Measurements from ENCODE around the gene SH3D19.

Gene SH3D19

DNA sequence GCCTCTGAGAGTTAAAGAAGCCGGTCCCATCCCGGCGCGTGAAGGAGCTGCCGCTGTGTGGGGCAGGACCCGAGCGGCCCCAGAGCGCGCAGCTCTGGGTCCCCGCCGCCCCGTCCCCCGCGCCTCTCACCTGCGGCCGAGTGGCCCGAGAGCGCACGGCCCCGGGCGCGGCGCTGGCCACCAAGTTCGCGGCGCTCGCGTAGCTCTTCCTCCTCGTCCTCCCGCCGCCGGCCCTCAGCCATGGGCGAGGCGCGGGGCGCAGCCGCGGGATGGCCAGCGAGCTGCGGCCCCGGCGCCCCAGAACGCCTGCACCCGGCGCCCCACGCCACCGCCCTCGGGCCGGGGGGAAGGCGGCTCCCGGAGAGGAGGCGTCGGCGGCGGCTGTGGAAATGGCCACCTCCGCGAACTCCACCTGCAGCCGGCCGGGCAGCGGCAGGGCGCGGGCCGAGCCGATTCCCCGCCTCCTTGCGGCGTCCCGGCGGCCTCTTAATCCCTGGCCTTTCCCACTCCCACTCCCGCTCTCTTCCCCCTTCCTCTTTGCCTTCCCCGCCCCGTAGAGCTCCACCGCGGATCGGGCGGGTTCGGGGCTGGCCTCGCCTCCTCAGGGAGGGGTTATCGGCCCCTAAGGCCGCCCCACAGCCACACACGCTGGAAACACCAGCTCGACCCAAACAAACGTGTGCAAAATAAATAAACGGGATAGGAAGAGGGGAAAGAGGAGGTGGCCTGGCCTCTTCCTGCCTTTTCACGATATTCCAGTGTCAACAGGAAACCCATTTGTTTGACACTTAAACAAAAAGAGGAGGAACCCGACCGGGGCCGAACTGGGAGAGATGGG, at the start of gene SH3D19:
SH3D19 (minus strand) TSS at position 495 of the 838 bp plus-strand sequence; CDS start at position 242, 253 bp downstream.
- no peak for TF ChIP-seq CTCF (IDR thresholded peaks at IDR 0.05; ENCODE audit: control insufficient read depth, insufficient read depth, low read depth, low read length, missing control alignments)
- no peak for DNase-seq (ENCODE audit: low read depth)
- peak within 1 kb of the TSS; percentile 93 for H3K4me3 ChIP-seq (ENCODE audit: control insufficient read depth, low read depth, low read length)

GRCh38 chr4:151362404-151363164, 37.2 kb upstream of the SH3D19 start:
- peak; percentile 40 for DNase-seq (ENCODE audit: low read depth)
- TF ChIP-seq CTCF (IDR thresholded peaks at IDR 0.05; ENCODE audit: control insufficient read depth, insufficient read depth, low read depth, low read length, missing control alignments): peak; percentile 99
- no peak overlapping the region for H3K4me3 ChIP-seq (ENCODE audit: control insufficient read depth, low read depth, low read length)

DNA sequence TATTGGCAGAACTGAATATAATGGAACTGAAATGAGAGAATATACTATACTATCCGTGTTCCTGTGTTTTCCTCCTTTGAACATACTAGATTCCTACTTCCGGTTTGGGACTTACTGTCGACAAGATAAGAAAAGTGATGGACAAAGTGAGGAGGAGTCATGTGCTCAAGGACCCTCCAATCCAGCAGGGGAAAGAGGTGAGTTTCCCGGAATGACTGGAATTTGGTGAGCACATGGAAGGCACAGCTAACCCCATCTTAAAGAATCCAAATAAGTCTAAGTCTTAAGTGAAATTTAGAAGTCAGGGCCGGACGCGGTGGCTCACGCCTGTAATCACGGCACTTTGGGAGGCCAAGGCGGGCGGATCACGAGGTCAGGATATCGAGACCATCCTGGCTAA, 36.6 kb upstream of the SH3D19 start:
- H3K4me3 ChIP-seq (ENCODE audit: control insufficient read depth, low read depth, low read length): no peak overlapping the region
- DNase-seq (ENCODE audit: low read depth): no peak
- TF ChIP-seq CTCF (IDR thresholded peaks at IDR 0.05; ENCODE audit: control insufficient read depth, insufficient read depth, low read depth, low read length, missing control alignments): no peak

DNA sequence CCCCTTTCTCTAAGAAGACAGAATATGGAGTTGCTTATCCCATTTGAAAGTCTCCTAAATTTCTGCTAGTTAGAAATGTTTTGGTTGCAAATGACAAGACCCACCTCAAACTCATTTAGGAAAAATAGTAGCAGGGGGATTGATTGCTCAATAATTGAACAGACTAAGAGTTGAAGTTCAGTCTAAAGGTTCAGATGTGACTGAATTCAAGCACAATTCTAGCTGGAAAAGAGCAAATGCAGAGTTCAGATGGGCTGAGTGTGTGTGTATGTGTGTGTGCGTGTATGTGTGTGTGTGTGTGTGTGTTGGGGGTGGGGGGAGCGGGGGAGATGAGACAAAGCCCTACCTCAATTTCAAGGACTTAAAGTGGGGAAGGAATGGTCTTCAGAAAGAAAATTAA, 35.7 kb upstream of the SH3D19 start:
- TF ChIP-seq CTCF (IDR thresholded peaks at IDR 0.05; ENCODE audit: control insufficient read depth, insufficient read depth, low read depth, low read length, missing control alignments): no peak
- no peak overlapping the region for H3K4me3 ChIP-seq (ENCODE audit: control insufficient read depth, low read depth, low read length)

GRCh38 chr4:151359576-151359975, 34.2 kb upstream of the SH3D19 start:
- no peak for TF ChIP-seq CTCF (IDR thresholded peaks at IDR 0.05; ENCODE audit: control insufficient read depth, insufficient read depth, low read depth, low read length, missing control alignments)
- DNase-seq (ENCODE audit: low read depth): no peak
- no peak overlapping the region for H3K4me3 ChIP-seq (ENCODE audit: control insufficient read depth, low read depth, low read length)

More for the DNA sequence above, 35.7 kb upstream of the SH3D19 start:
- DNase-seq (ENCODE audit: low read depth): no peak

DNA sequence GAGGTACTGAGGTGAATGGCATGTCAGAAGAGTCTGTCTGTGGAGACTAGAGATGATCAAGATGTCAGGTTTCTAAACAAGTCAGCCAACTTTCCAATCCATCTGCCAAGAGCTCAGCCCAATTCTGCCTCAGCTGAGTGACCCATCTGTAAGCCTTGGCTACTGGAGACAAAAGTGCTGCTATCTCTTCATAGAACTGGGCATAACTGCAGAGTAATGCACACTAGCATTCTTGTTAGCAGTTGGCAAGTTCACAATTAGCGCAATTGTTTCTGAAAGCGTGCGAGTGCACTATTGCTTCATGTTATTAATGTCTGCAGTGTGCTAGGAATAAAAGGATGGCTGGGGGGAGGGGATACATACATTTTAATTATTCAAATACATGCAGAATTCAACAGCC, 32.9 kb upstream of the SH3D19 start:
- no peak for TF ChIP-seq CTCF (IDR thresholded peaks at IDR 0.05; ENCODE audit: control insufficient read depth, insufficient read depth, low read depth, low read length, missing control alignments)
- H3K4me3 ChIP-seq (ENCODE audit: control insufficient read depth, low read depth, low read length): no peak overlapping the region
- DNase-seq (ENCODE audit: low read depth): no peak

Data from AG09309 (cell line).